ENCODE results near the gene MAML2.

Gene MAML2

GRCh38 chr11:96085319-96085930 lies 257.6 kb downstream of the MAML2 start:
- in situ Hi-C loops (cut with MboI; ENCODE audit: low sequenced_read_pairs), result no loop called here

GRCh38 chr11:96084610-96085318 lies 258.2 kb downstream of the MAML2 start:
- in situ Hi-C loops (cut with MboI; ENCODE audit: low sequenced_read_pairs), result no loop called here

- in situ Hi-C loops (cut with MboI; ENCODE audit: low sequenced_read_pairs), result no loop called here
These were observed 260.1 kb downstream of the MAML2 start for GRCh38 chr11:96082936-96083335.

GRCh38 chr11:96082002-96082899 lies 260.7 kb downstream of the MAML2 start:
- in situ Hi-C loops (cut with MboI; ENCODE audit: low sequenced_read_pairs), result no loop called here

GRCh38 chr11:96081561-96081960 lies 261.4 kb downstream of the MAML2 start:
- in situ Hi-C loops (cut with MboI; ENCODE audit: low sequenced_read_pairs), result no loop called here

- in situ Hi-C loops (cut with MboI; ENCODE audit: low sequenced_read_pairs), result no loop called here
These were observed 263.3 kb downstream of the MAML2 start for GRCh38 chr11:96079691-96080090.

- in situ Hi-C loops (cut with MboI; ENCODE audit: low sequenced_read_pairs), result no loop called here
These were observed 267.4 kb downstream of the MAML2 start for GRCh38 chr11:96075532-96075959.

GRCh38 chr11:96074551-96075310 lies 268.3 kb downstream of the MAML2 start:
- in situ Hi-C loops (cut with MboI; ENCODE audit: low sequenced_read_pairs), result no loop called here

GRCh38 chr11:96073536-96073935 lies 269.5 kb downstream of the MAML2 start:
- in situ Hi-C loops (cut with MboI; ENCODE audit: low sequenced_read_pairs), result no loop called here

GRCh38 chr11:96072592-96072991 lies 270.4 kb downstream of the MAML2 start:
- in situ Hi-C loops (cut with MboI; ENCODE audit: low sequenced_read_pairs), result no loop called here

- in situ Hi-C loops (cut with MboI; ENCODE audit: low sequenced_read_pairs), result no loop called here
These were observed 272.5 kb downstream of the MAML2 start for GRCh38 chr11:96070453-96070852.

- in situ Hi-C loops (cut with MboI; ENCODE audit: low sequenced_read_pairs), result no loop called here
These were observed 275.8 kb downstream of the MAML2 start for GRCh38 chr11:96067160-96067559.

- in situ Hi-C loops (cut with MboI; ENCODE audit: low sequenced_read_pairs), result no loop called here
These were observed 277.6 kb downstream of the MAML2 start for GRCh38 chr11:96065379-96065778.

- in situ Hi-C loops (cut with MboI; ENCODE audit: low sequenced_read_pairs), result no loop called here
These were observed 279.1 kb downstream of the MAML2 start for GRCh38 chr11:96063886-96064285.

- in situ Hi-C loops (cut with MboI; ENCODE audit: low sequenced_read_pairs), result no loop called here
These were observed 279.9 kb downstream of the MAML2 start for GRCh38 chr11:96063053-96063452.

- in situ Hi-C loops (cut with MboI; ENCODE audit: low sequenced_read_pairs), result no loop called here
These were observed 280.9 kb downstream of the MAML2 start for GRCh38 chr11:96062134-96062533.

- in situ Hi-C loops (cut with MboI; ENCODE audit: low sequenced_read_pairs), result no loop called here
These were observed 281.3 kb downstream of the MAML2 start for GRCh38 chr11:96061730-96062129.

- in situ Hi-C loops (cut with MboI; ENCODE audit: low sequenced_read_pairs), result no loop called here
These were observed 281.9 kb downstream of the MAML2 start for GRCh38 chr11:96061069-96061468.

GRCh38 chr11:96057502-96057901 lies 285.5 kb downstream of the MAML2 start:
- in situ Hi-C loops (cut with MboI; ENCODE audit: low sequenced_read_pairs), result no loop called here

GRCh38 chr11:96056576-96056975 lies 286.4 kb downstream of the MAML2 start:
- in situ Hi-C loops (cut with MboI; ENCODE audit: low sequenced_read_pairs), result no loop called here
